ENCODE measurements around the gene TNS1. TPM values are rescaled to one million over a fixed set of nuclear protein-coding genes. Genes with fewer than 3 reads are reported as not detected.
"Not testable (repeated sequence)": the region's sequence is repeated elsewhere in the genome, so short reads cannot be mapped to it uniquely, and the experiment has no call there.

The TNS1 gene
- total and polyA plus RNA-seq, 2 donors (not counting 1 experiment from before 2014, with no cell fraction given), result 0.10 to 0.86 TPM

- WGBS (ENCODE audit: insufficient coverage), result 10% methylated on average over 2 of the region's 7 CpGs
- ATAC-seq (ENCODE audit: low read depth), result no peak
- intact Hi-C loops (cut with micrococcal nuclease), result no loop called here
- Histone ChIP-seq H3K4me1 (ENCODE audit: control insufficient read depth in 2 of 2, insufficient read depth in 2 of 2, low read length in 2 of 2) (peaks cover 0 to 13% of the 10 kb centered on the region in 2 donors), H3K79me2 (ENCODE audit: control insufficient read depth, insufficient read depth, low read length) (no peaks in the 10 kb centered on the region), H3K9me3 (ENCODE audit: control extremely low read depth in 1 of 3, control insufficient read depth in 2 of 3, insufficient read depth in 1 of 3, low read length in 2 of 3) (peaks cover 0 to 3% (median 0%) of the 10 kb centered on the region in 3 donors), H3K27ac (ENCODE audit: low read length in 2 of 2) (no peak overlapping the region), H2AFZ (ENCODE audit: insufficient read depth, low read depth, low read length, poor library complexity, severe bottlenecking) (peak overlapping the region; percentile 16), H3K4me2 (replicated peaks; ENCODE audit: low read depth, low read length, poor library complexity, severe bottlenecking) (no peak overlapping the region), H3K4me3 (ENCODE audit: control extremely low read depth in 1 of 5, extremely low read depth in 1 of 5, insufficient read depth in 1 of 5, low read depth in 2 of 5, low read length in 4 of 5) (no peak overlapping the region), H3K9ac (ENCODE audit: low read length) (no peak overlapping the region), H3K36me3 (replicated peaks in 1 of 2; ENCODE audit: control extremely low read depth in 1 of 2, control insufficient read depth in 1 of 2, extremely low read depth in 1 of 2, insufficient read depth in 2 of 2, low read length in 1 of 2) (no peaks in the 10 kb centered on the region), H3K27me3 (replicated peaks in 1 of 4; ENCODE audit: control extremely low read depth in 1 of 4, control insufficient read depth in 3 of 4, insufficient read depth in 4 of 4, low read length in 3 of 4) (peaks cover 0 to 3% (median 0%) of the 10 kb centered on the region in 4 experiments), H4K20me1 (ENCODE audit: control insufficient read depth, insufficient read depth, low read length, poor library complexity, severe bottlenecking) (no peaks in the 10 kb centered on the region)
- H3K27ac Mint-ChIP-seq, result no peak overlapping the region
- POLR2A ChIA-PET, result no interaction called here
- DNase-seq, result no peak
- no peaks in the 10 kb centered on the region for H3K9me3 Mint-ChIP-seq (ENCODE audit: insufficient read depth)
- TF ChIP-seq CTCF (IDR thresholded peaks at IDR 0.05), result no peak
- TF ChIP-seq EZH2 (IDR thresholded peaks at IDR 0.05; ENCODE audit: borderline replicate concordance, insufficient read depth, low read depth, low read length, poor library complexity, severe bottlenecking), result no peak
- peaks cover 14% of the 10 kb centered on the region for H3K27me3 Mint-ChIP-seq
- CTCF ChIA-PET, result no interaction called here
- H3K4me1 Mint-ChIP-seq, result peaks cover 15% of the 10 kb centered on the region
- no peak overlapping the region for H3K4me3 Mint-ChIP-seq
Observed at GRCh38 chr2:218019411-218020060, 16.7 kb upstream of the TNS1 start.

DNA sequence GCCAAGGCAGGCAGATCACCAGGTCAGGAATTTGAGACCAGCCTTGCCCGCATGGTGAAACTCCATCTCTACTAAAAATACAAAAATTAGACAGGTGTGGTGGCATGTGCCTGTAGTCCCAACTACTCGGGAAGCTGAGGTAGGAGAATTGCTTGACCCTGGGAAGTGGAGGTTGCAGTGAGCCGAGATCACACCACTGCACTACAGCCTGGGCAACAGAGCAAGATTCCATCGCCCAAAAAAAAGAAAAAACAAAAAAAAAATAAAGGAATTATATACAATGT, 16.0 kb upstream of the TNS1 start:
- H3K27ac Mint-ChIP-seq; H3K9me3 ChIP-seq (ENCODE audit: control extremely low read depth in 1 of 3, control insufficient read depth in 2 of 3, insufficient read depth in 1 of 3, low read length in 2 of 3); H3K27me3 ChIP-seq (replicated peaks in 1 of 4; ENCODE audit: control extremely low read depth in 1 of 4, control insufficient read depth in 3 of 4, insufficient read depth in 4 of 4, low read length in 3 of 4); H3K4me3 ChIP-seq (ENCODE audit: control extremely low read depth in 1 of 5, extremely low read depth in 1 of 5, insufficient read depth in 1 of 5, low read depth in 2 of 5, low read length in 4 of 5); H3K4me2 ChIP-seq (replicated peaks; ENCODE audit: low read depth, low read length, poor library complexity, severe bottlenecking); H2AFZ ChIP-seq (ENCODE audit: insufficient read depth, low read depth, low read length, poor library complexity, severe bottlenecking); H3K36me3 ChIP-seq (replicated peaks in 1 of 2; ENCODE audit: control extremely low read depth in 1 of 2, control insufficient read depth in 1 of 2, extremely low read depth in 1 of 2, insufficient read depth in 2 of 2, low read length in 1 of 2); H3K79me2 ChIP-seq (ENCODE audit: control insufficient read depth, insufficient read depth, low read length); CTCF ChIA-PET; H3K27ac ChIP-seq (ENCODE audit: low read length in 2 of 2); H3K9ac ChIP-seq (ENCODE audit: low read length); ATAC-seq (ENCODE audit: low read depth); H3K4me3 Mint-ChIP-seq; H4K20me1 ChIP-seq (ENCODE audit: control insufficient read depth, insufficient read depth, low read length, poor library complexity, severe bottlenecking); H3K9me3 Mint-ChIP-seq (ENCODE audit: insufficient read depth); DNase-seq; POLR2A ChIA-PET; intact Hi-C loops (cut with micrococcal nuclease): not testable (repeated sequence)
- H3K27me3 Mint-ChIP-seq, result peaks cover 19% of the 10 kb centered on the region
- peaks cover 15% of the 10 kb centered on the region for H3K4me1 Mint-ChIP-seq
- H3K4me1 ChIP-seq (ENCODE audit: control insufficient read depth in 2 of 2, insufficient read depth in 2 of 2, low read length in 2 of 2), result peaks cover 0 to 13% of the 10 kb centered on the region in 2 donors
- WGBS (ENCODE audit: insufficient coverage), result no CpG with 5 or more reads among the region's 4 CpGs

Measured in B cell (primary cell).